Measurements from ENCODE around the gene ZNF98.

The ZNF98 gene

DNA sequence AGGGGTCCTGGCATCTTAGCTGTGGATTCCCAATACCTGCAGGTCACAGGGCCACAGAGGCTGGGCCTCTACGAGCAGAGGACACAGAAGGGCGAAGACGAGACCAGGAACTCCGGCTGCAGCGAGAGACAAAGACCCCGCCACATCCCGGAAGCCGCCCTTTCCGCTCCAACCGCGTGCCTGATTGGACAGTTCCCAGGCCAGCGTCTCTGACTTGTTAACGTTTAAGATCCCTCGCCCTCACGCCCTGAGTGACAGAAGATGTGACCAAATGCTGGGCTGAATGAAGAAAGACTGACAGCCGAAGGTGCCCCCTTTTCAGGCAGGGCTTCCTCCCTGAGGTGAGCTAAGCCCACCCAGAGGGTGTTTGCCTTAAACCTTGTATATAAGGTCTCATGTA is at the start of gene ZNF98:
ZNF98 (minus strand) TSS at position 136 of the 400 bp plus-strand sequence; CDS start at position 14, 122 bp downstream.
- no peak for DNase-seq (ENCODE audit: insufficient read length, low spot score)
- FAIRE-seq = no peak

DNA sequence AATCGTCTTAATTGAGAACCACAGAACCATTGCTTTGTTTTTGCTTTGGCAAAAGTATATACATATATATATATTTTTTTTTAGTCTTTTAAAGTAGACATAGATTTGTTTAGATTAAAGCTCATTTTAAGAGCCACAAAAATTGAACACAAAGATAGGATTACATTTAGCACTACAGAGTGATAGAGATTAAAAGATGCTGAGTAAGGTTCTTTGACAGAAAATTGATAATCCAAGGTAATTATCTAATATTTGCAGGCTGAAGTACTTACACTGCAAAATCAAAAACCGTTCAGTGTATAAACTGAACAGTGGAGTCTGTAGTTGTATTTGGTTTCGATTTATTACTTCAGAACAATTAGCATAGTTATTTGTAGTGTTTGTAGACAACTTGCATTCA is 24.5 kb upstream of the ZNF98 start:
- FAIRE-seq = no peak

DNA sequence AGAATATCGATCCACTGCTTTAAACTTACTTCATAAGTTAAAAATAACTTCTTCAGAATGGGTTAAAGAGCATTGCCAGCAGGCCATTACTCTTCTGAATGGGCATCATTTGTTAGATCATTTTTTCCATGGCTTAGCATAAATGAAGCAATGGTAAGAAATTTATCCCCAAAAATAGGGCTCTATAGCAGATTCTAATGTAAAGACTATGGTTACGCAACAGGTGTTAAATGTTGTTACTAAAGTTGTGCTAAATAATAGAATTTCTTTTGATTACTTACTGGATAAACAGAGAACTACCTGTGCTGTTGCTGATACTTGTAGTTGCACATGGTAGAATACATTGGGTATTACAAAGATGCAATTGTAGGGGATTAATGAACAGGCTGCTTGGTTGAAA is 15.9 kb upstream of the ZNF98 start:
- DNase-seq (ENCODE audit: insufficient read length, low spot score) (no peak), FAIRE-seq (no peak)

More for the DNA sequence above, 24.5 kb upstream of the ZNF98 start:
- DNase-seq (ENCODE audit: insufficient read length, low spot score) = no peak

DNA sequence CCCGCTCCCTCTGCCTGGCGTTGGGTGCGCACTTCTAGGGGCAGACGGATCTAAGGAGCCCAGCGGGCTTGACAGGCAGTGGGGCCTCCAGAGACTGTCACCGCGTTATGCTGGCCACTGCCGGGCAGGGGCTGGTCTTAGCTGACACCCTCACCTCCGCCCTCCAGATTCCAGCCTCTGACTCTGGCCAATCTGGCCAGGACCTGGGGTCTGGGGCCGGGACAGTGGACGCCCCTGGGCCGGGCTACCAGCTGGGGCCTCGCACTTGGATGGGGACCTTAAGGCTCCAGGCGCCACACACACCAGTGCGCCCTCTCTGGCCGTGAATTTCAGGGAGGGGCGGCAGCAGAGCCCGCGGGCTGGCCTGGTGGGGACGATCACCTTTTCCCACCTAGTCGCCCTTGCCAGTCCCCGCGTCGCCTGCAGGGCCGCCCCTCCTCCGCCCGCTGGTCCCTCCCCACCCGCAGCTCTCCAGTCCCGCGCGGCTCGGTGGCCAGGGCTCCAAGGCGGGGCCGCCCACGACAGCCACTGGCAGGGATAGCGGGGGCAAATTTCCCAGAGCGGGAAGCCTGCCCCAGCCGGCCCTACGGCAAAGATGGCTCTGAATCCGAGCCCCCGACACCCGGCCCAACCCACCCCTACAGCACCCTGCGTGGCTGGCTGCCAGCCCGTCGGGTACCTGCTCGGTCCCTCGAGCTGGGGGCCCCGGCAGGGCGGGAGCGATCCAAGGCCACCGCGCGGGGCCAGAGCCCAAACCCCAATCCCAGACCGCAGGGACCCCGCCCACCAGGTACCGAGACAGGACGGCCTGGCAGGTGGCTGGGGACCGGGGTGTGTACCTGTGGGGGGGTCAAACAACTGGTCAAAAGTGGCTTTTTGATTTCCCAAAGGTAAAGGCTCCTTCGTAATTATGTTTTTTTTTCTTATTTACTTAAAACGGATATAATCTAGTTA is 6.1 kb upstream of the ZNF98 start:
- no peak for FAIRE-seq

DNA sequence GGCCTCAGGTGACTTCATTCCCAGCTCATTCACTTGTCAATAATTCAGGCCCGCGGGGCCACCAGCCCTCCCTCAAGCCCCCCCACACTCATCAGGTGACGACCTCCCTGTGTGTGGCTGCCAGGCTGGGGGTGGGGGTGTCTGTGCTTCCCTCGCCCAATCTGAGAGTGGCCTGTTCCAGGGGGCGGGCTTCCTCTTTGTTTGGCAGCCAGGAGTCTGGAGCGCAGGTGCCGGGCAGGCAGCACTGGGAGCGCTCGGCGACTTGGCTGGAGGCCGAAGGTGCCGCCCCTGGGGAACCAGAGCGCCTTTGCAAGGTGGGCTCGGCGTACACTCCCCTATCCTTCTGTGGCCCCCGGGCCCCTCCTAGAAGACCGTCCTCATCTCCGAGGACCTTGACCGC is 5.4 kb upstream of the ZNF98 start:
- FAIRE-seq (no peak), DNase-seq (ENCODE audit: insufficient read length, low spot score) (no peak)

More for the DNA sequence above, 6.1 kb upstream of the ZNF98 start:
- DNase-seq (ENCODE audit: insufficient read length, low spot score) = no peak

DNA sequence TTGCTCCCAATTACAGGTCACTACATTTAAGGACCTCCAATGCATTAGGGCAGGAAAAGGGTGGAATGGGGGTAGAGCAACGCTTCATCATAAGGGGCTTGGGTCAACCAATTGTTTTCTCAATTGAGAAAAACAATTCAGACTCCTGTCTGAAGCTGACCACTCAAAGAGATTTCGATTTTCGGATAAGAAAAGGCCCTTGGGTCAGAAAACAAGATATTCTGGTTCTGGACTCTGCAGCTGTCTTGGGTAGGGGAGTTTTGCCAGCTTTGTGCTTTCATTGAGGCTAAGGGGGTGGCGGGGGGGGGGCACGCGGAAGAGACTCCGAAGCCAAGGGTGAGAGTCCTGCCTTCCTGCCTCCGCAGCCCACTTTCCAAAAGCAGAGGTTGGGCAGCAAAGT is 4.8 kb upstream of the ZNF98 start:
- FAIRE-seq (no peak), DNase-seq (ENCODE audit: insufficient read length, low spot score) (no peak)

DNA sequence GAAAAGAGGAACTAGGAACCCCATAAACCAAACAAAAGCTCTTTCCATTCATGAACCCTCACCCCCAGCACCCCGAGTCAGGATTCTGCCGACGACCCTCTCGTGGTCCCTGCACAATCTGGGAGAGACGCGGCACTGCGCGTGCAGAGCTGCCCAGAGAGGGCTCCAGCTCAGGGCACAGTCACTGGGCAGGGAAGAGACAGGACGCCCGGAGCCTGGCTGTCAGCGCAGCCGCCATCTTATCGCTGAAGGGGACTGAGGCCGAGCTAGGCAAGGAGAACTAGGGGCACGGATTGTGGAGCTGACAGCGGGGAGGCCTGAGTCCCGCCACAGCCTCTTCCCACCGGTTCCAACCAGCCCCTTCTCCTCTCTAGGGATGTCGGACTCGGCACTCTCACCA is 349 bp downstream of the ZNF98 start:
- no peak for FAIRE-seq
- no peak for DNase-seq (ENCODE audit: insufficient read length, low spot score)

DNA sequence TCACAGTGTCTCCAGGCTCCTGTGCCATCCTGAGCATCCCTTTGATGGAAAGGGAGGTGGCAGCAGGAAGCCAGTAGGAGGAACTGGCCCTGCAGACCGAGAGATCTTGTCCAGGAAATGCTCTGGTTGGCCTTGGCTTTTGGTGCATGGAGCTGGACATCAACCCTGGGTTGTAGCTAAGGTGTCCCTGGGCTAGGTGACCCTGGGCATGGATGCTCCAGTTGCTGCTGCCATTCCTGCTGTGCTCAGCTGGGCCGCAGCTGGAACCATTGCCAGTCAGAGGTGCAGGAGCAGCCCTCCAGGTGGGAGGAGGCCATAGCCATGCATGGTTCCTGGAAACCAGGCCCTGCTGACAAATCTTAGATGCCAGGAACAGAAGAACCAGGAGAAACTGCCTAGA is 67.5 kb downstream of the ZNF98 start:
- no peak for DNase-seq (ENCODE audit: insufficient read length, low spot score)
- FAIRE-seq = no peak
